Esophagus muscularis mucosa (tissue), 3 donors: ENCODE measurements around the gene PSMA4.
"Not testable (repeated sequence)": the region's sequence is repeated elsewhere in the genome, so short reads cannot be mapped to it uniquely, and the experiment has no call there.

ENCODE experiments used
- CTCF ChIP-seq, 3 experiments: fragments of 200-600 bp in 2 of 3; fragments of 450-650 bp in 1 of 3; sonication (generic) in 2 of 3; IDR thresholded peaks; one replicate each; pipeline ENCODE4 v1.5.1; 2017 to 2019; ENCODE audit warnings: antibody characterized with exemption in 3 of 3, mild to moderate bottlenecking in 2 of 3, moderate library complexity in 1 of 3
- POLR2A ChIP-seq: fragments of 450-650 bp; IDR thresholded peaks from one replicate; pipeline ENCODE4 v1.6.1; 2017; ENCODE audit warnings: antibody characterized with exemption, moderate library complexity, mild to moderate bottlenecking, low read depth

DNA sequence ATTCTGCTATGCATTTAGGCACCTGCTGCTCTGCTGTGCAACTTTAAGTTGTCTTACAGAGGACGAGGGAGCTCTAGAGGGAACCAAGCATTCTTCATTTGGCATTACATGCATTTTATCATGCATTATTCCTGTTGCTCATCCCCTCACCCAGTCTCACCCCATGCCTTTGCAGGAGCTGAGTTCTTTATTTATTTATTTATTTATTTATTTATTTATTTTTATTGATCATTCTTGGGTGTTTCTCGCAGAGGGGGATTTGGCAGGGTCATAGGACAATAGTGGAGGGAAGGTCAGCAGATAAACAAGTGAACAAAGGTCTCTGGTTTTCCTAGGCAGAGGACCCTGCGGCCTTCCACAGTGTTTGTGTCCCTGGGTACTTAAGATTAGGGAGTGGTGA, 20.2 kb upstream of the PSMA4 start:
- not testable (repeated sequence) for TF ChIP-seq CTCF (IDR thresholded peaks at IDR 0.05); POLR2A
